CD4-positive, alpha-beta T cell treated with Interleukin-17A for 4 hours (primary cell): ENCODE measurements around the gene OPTC.

Source experiments
- DNase-seq: peaks from one replicate; pipeline ENCODE4 v3.0.0-alpha.2; 2020; ENCODE audit warnings: mixed read lengths

OPTC gene

GRCh38 chr1:203539831-203540546 is 46.0 kb downstream of the OPTC start:
- DNase-seq = no peak

- no peak for DNase-seq
Observed at GRCh38 chr1:203544485-203544884, 50.5 kb downstream of the OPTC start.

DNA sequence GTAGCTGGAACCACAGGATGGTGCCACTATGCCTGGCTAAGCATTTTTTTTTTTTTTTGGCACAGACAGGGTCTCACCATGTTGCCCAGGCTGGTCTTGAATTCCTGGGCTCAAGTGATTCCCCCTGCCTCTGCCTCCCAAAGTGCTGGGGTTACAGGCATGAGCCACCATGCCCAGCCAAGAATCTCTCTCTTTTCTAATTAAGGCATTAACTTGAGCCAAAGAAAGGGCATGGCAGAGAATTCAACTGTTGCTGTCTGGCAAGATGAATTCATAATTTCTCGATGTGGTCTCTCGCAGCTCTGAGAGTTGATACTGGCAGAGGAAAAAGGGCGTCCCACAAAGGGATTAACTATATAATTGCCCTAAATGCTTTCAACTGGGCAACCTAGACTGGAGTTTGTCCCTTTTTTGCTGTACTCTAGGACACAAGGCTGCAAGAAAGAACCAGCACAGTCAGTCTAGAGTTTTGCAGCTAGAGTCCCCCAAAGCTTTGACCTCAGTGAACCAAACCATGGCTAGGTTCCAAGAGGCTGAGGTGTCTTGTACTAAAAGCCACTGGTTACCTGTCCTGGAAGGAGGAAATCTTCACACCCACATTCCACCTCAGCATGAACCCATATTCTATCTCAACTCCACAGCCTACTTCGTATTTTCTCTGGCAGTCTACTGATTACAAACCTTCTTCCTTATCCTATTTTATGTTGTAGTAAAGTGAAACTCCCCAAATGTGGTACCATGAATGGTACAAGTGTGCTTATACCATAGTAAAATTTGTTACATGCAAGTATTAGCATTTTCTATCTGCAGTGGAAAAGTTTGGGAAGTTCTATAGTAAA is 51.2 kb downstream of the OPTC start:
- no peak for DNase-seq

- no peak for DNase-seq
Observed at GRCh38 chr1:203546274-203546673, 52.3 kb downstream of the OPTC start.

DNA sequence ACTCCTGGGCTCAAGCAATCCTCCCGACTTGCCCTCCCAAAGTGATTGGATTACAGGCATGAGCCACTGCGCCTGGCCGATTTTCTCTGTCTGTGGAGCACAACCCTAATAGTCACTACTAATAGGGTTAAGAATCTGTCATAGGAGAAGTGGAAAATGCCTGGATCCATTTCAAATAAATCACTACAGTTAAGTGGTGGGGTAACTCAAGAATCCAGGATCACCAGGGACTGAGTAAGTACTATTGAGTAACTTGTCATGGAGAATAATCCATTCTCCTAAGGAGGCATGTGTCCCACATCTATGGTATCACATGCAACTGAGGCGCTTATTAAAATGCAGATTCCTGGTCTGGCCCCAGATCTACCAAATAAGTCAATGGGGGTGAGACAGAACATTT is 53.2 kb downstream of the OPTC start:
- DNase-seq = no peak

- no peak for DNase-seq
Observed at GRCh38 chr1:203547771-203548421, 53.9 kb downstream of the OPTC start.

DNA sequence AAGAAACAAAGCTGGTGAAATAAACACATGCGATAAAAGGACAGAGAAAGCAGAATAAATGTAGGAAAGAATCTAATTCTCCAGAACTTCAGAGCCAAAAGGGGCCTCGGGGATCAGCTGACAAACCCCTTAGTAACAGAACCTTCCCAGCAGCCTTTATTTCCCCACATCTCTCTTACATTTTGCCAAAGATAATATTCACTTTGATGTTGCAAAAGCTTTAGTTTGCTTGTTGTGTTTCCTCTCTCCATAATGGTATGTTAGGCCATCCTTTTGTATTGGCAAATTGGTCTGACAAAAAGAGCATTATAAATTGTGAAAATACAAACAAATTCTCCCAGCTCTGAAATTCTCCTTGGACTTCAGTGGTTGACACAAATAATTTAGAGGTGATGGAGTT is 54.9 kb downstream of the OPTC start:
- no peak for DNase-seq

DNA sequence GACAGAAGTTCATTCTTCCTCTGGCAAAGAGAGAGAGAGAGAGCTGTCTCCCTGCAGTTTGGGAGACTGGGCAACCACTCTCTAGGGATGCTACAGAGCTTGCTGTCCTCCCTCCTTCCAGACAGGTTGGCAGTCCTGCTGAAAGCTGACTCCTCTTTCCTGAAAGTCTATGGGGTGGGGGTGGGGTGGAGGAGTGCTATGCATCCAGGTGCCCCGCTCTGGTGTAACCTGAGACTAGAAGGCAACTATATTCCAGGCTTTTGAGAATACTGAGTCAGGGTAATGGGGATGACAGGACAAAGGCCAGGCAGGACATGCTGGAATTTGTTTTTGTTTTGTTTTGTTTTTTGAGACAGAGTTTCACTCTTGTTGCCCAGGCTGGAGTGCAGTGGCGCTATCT is 55.4 kb downstream of the OPTC start:
- no peak for DNase-seq

DNA sequence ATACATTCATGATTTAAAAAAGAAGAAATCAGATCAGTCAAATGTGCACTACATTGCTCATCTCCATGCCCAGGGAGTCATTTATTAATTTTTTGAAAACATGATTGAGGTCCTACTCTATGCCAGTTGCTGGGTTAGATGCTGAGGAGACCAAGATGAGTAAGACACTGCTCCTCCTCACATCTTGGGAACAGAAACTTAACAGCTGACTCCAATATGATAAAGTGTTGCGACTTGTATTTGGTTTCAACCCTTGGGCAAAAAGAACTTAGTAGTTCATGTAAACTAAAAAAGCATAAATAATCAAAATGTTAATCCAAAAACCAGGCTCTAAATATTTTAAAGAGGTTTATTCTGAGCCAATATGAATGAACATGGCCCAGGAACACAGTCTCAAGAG is 56.9 kb downstream of the OPTC start:
- DNase-seq = no peak

DNA sequence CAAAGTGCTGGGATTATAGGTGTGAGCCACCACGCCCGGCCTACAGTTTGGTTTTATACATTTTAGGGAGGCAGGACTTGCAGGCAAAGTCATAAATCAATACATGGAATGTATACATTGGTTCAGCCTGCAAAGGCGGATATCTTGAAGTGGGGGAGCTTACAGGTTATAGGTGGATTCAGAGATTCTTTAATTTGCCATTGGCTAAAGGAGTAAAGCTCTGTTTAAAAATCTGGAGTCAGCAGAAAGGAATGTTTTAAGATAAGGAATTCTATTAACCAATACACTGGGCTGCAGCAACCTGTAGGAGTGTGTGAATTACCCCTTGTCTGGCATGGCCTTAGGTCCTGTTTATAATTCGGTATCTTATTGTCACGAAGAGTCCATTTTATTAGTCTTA is 57.6 kb downstream of the OPTC start:
- no peak for DNase-seq

DNA sequence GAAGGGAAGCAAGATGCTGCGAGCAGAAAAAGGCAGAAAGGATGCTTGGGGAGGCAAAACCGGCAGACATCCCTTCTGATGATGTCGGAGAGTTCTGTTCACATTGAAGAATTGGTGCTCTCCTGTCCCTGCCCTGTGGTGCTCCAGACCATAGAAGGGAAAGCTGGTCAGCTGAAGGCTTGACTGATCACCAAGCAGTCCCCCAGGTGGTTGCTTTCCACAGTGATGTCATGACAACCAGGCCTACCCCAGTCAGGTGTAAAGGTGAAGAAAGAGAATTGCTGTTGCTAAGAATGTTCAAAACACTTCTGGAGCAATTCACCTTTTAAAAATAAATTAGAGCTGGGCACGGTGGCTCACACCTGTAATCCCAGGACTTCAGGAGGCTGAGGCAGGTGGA is 59.5 kb downstream of the OPTC start:
- no peak for DNase-seq

- no peak for DNase-seq
Observed at GRCh38 chr1:203554071-203554470, 60.1 kb downstream of the OPTC start.

GRCh38 chr1:203555076-203555475 is 61.1 kb downstream of the OPTC start:
- no peak for DNase-seq

- DNase-seq = no peak
Observed at GRCh38 chr1:203555511-203556046, 61.6 kb downstream of the OPTC start.

GRCh38 chr1:203556047-203556851 is 62.3 kb downstream of the OPTC start:
- DNase-seq = no peak

DNA sequence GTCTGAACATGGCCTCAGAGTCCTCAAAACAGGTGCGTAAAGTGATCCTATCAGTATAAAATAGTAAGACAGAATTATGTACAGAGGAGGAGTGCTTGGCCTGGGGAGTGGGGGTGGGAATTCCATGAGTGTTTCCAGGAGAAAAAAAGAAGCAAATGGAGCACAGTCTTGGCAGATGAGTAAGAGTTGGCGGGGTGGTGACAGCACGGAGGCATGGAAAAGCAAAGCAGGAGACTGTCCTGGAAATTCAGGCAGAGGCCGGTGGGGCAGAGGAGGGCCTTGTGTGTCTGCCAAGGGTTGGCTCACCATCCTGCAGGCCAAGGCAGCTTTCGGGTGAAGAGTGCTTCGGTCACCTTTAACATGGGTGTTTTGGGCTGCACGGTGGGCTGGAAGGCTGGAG is 63.4 kb downstream of the OPTC start:
- DNase-seq = no peak

GRCh38 chr1:203558064-203558760 is 64.3 kb downstream of the OPTC start:
- no peak for DNase-seq
